HepG2 (cell line): ENCODE results near the gene MVK. TPM values are rescaled to one million over a fixed set of nuclear protein-coding genes. Genes with fewer than 3 reads are reported as not detected.

Experiments used
- CBFB ChIP-seq: sonication (generic); formaldehyde crosslinking; IDR thresholded peaks from 2 replicates; pipeline ENCODE4 v1.4.0; 2020; ENCODE audit warnings: missing genetic modification reagents
- FOXC1 ChIP-seq: sonication (generic); formaldehyde crosslinking; IDR thresholded peaks from 2 replicates; pipeline ENCODE4 v1.8.0; 2022; ENCODE audit warnings: mild to moderate bottlenecking, missing genetic modification reagents, borderline replicate concordance
- HDAC2 ChIP-seq: sonication (generic); formaldehyde crosslinking; IDR thresholded peaks from 2 replicates; pipeline ENCODE4 v1.4.0; 2020; ENCODE audit warnings: missing genetic modification reagents
- HOXA9 ChIP-seq: sonication (generic); formaldehyde crosslinking; IDR thresholded peaks from 2 replicates; pipeline ENCODE4 v1.8.1; 2022; ENCODE audit warnings: missing genetic modification reagents, mild to moderate bottlenecking, moderate library complexity, borderline replicate concordance
- MED13 ChIP-seq: sonication (generic); formaldehyde crosslinking; IDR thresholded peaks from 2 replicates; pipeline ENCODE4 v1.5.0; 2020; ENCODE audit warnings: missing genetic modification reagents
- MYC ChIP-seq: sonication (generic); formaldehyde crosslinking; IDR thresholded peaks from 2 replicates; pipeline ENCODE4 v1.9.0; 2021; ENCODE audit warnings: missing genetic modification reagents, borderline replicate concordance
- NBN ChIP-seq: fragments of 450-650 bp; conservative IDR thresholded peaks from 2 replicates; pipeline ENCODE4 v1.6.1; 2017
- NFIB ChIP-seq: sonication (generic); formaldehyde crosslinking; IDR thresholded peaks from 2 replicates; pipeline ENCODE4 v1.9.0; 2021; ENCODE audit warnings: missing genetic modification reagents, mild to moderate bottlenecking, borderline replicate concordance
- REPIN1 ChIP-seq: sonication (generic); formaldehyde crosslinking; IDR thresholded peaks from 2 replicates; pipeline ENCODE4 v1.8.0; 2022; ENCODE audit warnings: missing genetic modification reagents, low read depth, mild to moderate bottlenecking, borderline replicate concordance
- SAP130 ChIP-seq: IDR thresholded peaks from 2 replicates; pipeline ENCODE4 v1.6.1; 2016; ENCODE audit warnings: low read depth
- TCF7 ChIP-seq: sonication (generic); IDR thresholded peaks from 2 replicates; pipeline ENCODE4 v1.6.1; 2016; ENCODE audit warnings: antibody characterized with exemption, low read depth
- YEATS4 ChIP-seq: sonication (generic); formaldehyde crosslinking; IDR thresholded peaks from 2 replicates; pipeline ENCODE4 v1.4.0; 2020; ENCODE audit warnings: missing genetic modification reagents, borderline replicate concordance
- ZKSCAN8 ChIP-seq: IDR thresholded peaks from 2 replicates; pipeline ENCODE4 v1.6.1; 2016; ENCODE audit warnings: borderline replicate concordance, missing genetic modification reagents, missing compliant biosample characterization
- ZNF460 ChIP-seq: sonication (generic); formaldehyde crosslinking; IDR thresholded peaks from 2 replicates; pipeline ENCODE4 v1.5.1; 2020; ENCODE audit warnings: missing genetic modification reagents, mild to moderate bottlenecking, borderline replicate concordance
- ZNF468 ChIP-seq: sonication (generic); formaldehyde crosslinking; IDR thresholded peaks from 2 replicates; pipeline ENCODE4 v1.8.0; 2022; ENCODE audit warnings: mild to moderate bottlenecking, moderate library complexity, missing genetic modification reagents
- ZNF563 ChIP-seq: sonication (generic); formaldehyde crosslinking; IDR thresholded peaks from 2 replicates; pipeline ENCODE4 v1.8.0; 2022; ENCODE audit warnings: mild to moderate bottlenecking, moderate library complexity, missing genetic modification reagents
- ZNF790 ChIP-seq: sonication (generic); formaldehyde crosslinking; IDR thresholded peaks from 2 replicates; pipeline ENCODE4 v1.8.0; 2022; ENCODE audit warnings: missing genetic modification reagents, mild to moderate bottlenecking, borderline replicate concordance
- polyA plus RNA-seq, 8 experiments: library from polyadenylated mRNA; depleted of rRNA in 3 of 8; stranded (reverse) in 7 of 8; unstranded in 1 of 8; fragments of >200 nt; fragmentation: Illumina TruSeq in 4 of 8; extraction: Trizol in 4 of 8; gene quantifications; 2 replicates each; pipeline versions ENCODE4 v1.2.1 to v1.2.3, GENCODE V29; 2011 to 2016; ENCODE audit warnings: low read depth in 4 of 8, missing spikeins in 1 of 8, mixed read lengths in 1 of 8; ENCODE audit not compliant: insufficient read depth in 1 of 8
- total RNA-seq, 5 experiments: library from RNA; depleted of rRNA; stranded (reverse); fragments of >200 nt; fragmentation: Illumina TruSeq; extraction: Trizol; gene quantifications; 2 replicates each; pipeline ENCODE4 v1.2.3, GENCODE V29; 2016; ENCODE audit warnings: low read depth in 1 of 5
- TF ChIP-seq, protein P1 (sequence below): sonication (generic); formaldehyde crosslinking; IDR thresholded peaks from 2 replicates; pipeline ENCODE4 v1.4.0; 2020; ENCODE audit warnings: missing genetic modification reagents
- TF ChIP-seq, protein P2 (sequence below): sonication (generic); formaldehyde crosslinking; IDR thresholded peaks from 2 replicates; pipeline ENCODE4 v1.5.1; 2020; ENCODE audit warnings: missing genetic modification reagents, mild to moderate bottlenecking, borderline replicate concordance
- TF ChIP-seq, protein P3 (sequence below): IDR thresholded peaks from 2 replicates; pipeline ENCODE4 v1.6.1; 2018; ENCODE audit warnings: missing genetic modification reagents

Gene MVK
- total and polyA plus RNA-seq, 2 of the 13 experiments (the other 11 are each of a cell fraction or from before 2014, with no cell fraction given) = 11.6 to 66.9 TPM

DNA sequence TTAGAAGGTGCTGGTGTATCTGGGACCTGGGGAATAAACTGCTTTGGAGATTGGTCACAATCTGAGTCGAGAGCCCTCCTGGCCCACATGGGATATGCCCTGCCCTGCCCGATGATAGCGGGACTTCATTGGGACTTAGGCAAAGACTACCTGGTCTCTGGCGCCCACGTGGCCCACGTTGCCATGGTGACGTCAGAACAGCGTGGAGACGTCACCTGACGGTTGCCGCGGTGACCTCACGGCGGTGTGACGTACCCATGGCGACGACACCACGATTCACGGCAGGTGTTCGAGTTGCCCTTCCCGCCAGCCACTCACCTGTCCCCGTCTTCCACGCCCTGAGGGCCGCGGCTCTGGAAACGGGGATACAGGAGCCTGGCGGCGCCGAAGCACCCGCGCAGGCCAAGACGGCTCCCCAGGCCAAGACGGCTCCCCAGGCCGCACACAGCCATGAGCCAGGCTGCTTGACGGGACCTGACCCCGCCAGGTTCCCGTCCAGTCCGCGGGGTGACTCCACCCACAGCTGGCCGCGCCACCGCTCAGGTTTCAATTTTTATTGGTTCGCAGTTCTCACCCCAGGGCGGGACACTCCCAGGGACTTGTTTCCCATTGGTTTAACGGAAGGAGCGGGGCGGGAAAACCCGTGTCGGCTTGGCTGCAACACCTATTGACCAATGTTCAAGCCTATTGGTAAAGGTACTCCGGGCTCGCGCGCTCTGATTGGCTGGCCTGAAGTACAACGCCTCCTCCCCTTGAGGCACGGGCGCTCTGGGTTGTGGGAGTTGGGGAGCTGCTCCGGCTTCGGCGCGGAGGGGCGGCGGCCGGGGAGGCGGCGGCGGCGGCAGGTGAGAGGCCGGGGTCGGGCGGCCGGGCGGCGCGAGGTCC is at the start of gene MVK, which contains the start of gene MMAB (continued):
- TF ChIP-seq, protein P1, sequence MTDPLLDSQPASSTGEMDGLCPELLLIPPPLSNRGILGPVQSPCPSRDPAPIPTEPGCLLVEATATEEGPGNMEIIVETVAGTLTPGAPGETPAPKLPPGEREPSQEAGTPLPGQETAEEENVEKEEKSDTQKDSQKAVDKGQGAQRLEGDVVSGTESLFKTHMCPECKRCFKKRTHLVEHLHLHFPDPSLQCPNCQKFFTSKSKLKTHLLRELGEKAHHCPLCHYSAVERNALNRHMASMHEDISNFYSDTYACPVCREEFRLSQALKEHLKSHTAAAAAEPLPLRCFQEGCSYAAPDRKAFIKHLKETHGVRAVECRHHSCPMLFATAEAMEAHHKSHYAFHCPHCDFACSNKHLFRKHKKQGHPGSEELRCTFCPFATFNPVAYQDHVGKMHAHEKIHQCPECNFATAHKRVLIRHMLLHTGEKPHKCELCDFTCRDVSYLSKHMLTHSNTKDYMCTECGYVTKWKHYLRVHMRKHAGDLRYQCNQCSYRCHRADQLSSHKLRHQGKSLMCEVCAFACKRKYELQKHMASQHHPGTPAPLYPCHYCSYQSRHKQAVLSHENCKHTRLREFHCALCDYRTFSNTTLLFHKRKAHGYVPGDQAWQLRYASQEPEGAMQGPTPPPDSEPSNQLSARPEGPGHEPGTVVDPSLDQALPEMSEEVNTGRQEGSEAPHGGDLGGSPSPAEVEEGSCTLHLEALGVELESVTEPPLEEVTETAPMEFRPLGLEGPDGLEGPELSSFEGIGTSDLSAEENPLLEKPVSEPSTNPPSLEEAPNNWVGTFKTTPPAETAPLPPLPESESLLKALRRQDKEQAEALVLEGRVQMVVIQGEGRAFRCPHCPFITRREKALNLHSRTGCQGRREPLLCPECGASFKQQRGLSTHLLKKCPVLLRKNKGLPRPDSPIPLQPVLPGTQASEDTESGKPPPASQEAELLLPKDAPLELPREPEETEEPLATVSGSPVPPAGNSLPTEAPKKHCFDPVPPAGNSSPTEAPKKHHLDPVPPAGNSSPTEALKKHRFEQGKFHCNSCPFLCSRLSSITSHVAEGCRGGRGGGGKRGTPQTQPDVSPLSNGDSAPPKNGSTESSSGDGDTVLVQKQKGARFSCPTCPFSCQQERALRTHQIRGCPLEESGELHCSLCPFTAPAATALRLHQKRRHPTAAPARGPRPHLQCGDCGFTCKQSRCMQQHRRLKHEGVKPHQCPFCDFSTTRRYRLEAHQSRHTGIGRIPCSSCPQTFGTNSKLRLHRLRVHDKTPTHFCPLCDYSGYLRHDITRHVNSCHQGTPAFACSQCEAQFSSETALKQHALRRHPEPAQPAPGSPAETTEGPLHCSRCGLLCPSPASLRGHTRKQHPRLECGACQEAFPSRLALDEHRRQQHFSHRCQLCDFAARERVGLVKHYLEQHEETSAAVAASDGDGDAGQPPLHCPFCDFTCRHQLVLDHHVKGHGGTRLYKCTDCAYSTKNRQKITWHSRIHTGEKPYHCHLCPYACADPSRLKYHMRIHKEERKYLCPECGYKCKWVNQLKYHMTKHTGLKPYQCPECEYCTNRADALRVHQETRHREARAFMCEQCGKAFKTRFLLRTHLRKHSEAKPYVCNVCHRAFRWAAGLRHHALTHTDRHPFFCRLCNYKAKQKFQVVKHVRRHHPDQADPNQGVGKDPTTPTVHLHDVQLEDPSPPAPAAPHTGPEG (CRISPR knock-in tag) = no peak
- TF ChIP-seq, protein P2, sequence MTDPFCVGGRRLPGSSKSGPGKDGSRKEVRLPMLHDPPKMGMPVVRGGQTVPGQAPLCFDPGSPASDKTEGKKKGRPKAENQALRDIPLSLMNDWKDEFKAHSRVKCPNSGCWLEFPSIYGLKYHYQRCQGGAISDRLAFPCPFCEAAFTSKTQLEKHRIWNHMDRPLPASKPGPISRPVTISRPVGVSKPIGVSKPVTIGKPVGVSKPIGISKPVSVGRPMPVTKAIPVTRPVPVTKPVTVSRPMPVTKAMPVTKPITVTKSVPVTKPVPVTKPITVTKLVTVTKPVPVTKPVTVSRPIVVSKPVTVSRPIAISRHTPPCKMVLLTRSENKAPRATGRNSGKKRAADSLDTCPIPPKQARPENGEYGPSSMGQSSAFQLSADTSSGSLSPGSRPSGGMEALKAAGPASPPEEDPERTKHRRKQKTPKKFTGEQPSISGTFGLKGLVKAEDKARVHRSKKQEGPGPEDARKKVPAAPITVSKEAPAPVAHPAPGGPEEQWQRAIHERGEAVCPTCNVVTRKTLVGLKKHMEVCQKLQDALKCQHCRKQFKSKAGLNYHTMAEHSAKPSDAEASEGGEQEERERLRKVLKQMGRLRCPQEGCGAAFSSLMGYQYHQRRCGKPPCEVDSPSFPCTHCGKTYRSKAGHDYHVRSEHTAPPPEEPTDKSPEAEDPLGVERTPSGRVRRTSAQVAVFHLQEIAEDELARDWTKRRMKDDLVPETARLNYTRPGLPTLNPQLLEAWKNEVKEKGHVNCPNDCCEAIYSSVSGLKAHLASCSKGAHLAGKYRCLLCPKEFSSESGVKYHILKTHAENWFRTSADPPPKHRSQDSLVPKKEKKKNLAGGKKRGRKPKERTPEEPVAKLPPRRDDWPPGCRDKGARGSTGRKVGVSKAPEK (CRISPR knock-in tag) = no peak
- TF ChIP-seq NBN (no peak), ZKSCAN8 (CRISPR knock-in tag) (peak; percentile 39; the same call in 1 of the 2 replicates), SAP130 (peak; percentile 95), MYC (CRISPR knock-in tag) (peak; percentile 97; the same call in 1 of the 2 replicates), HDAC2 (CRISPR knock-in tag) (peak; percentile 88), REPIN1 (CRISPR knock-in tag) (peak; percentile 76), ZNF468 (CRISPR knock-in tag) (peak; percentile 85; the same call in 1 of the 2 replicates), ZNF563 (CRISPR knock-in tag) (peak; percentile 96), FOXC1 (peak; percentile 84; the same call in 1 of the 2 replicates), YEATS4 (peak; percentile 84; the same call in 1 of the 2 replicates), MED13 (CRISPR knock-in tag) (peak; percentile 55; the same call in 1 of the 2 replicates), CBFB (CRISPR knock-in tag) (peak; percentile 94), NFIB (no peak), HOXA9 (CRISPR knock-in tag) (no peak), ZNF460 (CRISPR knock-in tag) (no peak), ZNF790 (CRISPR knock-in tag) (peak; percentile 79; the same call in 1 of the 2 replicates), TCF7 (no peak)
- TF ChIP-seq, protein P3, sequence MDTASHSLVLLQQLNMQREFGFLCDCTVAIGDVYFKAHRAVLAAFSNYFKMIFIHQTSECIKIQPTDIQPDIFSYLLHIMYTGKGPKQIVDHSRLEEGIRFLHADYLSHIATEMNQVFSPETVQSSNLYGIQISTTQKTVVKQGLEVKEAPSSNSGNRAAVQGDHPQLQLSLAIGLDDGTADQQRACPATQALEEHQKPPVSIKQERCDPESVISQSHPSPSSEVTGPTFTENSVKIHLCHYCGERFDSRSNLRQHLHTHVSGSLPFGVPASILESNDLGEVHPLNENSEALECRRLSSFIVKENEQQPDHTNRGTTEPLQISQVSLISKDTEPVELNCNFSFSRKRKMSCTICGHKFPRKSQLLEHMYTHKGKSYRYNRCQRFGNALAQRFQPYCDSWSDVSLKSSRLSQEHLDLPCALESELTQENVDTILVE (CRISPR knock-in tag) = peak; percentile 77; the same call in 1 of the 2 replicates
